K562 (cell line): ENCODE measurements around the gene SLC1A4. TPM values are rescaled to one million over a fixed set of nuclear protein-coding genes. Genes with fewer than 3 reads are reported as not detected.

Experiments used
- CXXC5 ChIP-seq: fragments of 250-450 bp; sonication (Bioruptor Pico); IDR thresholded peaks from 2 replicates; pipeline ENCODE4 v1.8.0; 2022; ENCODE audit warnings: inconsistent platforms, mild to moderate bottlenecking, moderate library complexity
- JUND ChIP-seq, 2 experiments: IDR thresholded peaks; 2 replicates in 1 of 2; 3 replicates in 1 of 2; pipeline ENCODE4 v1.6.1; 2011; ENCODE audit warnings: borderline replicate concordance in 2 of 2, low read depth in 2 of 2, low read length in 2 of 2, improper control_type of control experiment in 1 of 2, missing biosample characterization in 1 of 2, missing genetic modification characterization in 1 of 2, missing genetic modification reagents in 1 of 2
- MGA ChIP-seq: fragments of 450-650 bp; IDR thresholded peaks from 2 replicates; pipeline ENCODE4 v1.6.1; 2016; ENCODE audit warnings: mild to moderate bottlenecking, moderate library complexity
- ZNF133 ChIP-seq: fragments of 250-450 bp; sonication (Bioruptor Pico); IDR thresholded peaks from 2 replicates; pipeline ENCODE4 v1.4.0; 2020; ENCODE audit warnings: mild to moderate bottlenecking
- ZNF449 ChIP-seq: fragments of 250-450 bp; sonication (Bioruptor Pico); IDR thresholded peaks from 2 replicates; pipeline ENCODE4 v1.8.0; 2022; ENCODE audit warnings: moderate library complexity, mild to moderate bottlenecking, inconsistent platforms
- polyA plus RNA-seq, 8 experiments: library from polyadenylated mRNA; depleted of rRNA in 4 of 8; stranded (reverse) in 5 of 8; unstranded in 3 of 8; fragments of >200 nt; fragmentation: Nextera tagmentation in 2 of 8; fragmentation: Illumina TruSeq in 1 of 8; extraction: Ambion mirVana in 2 of 8; extraction: Trizol in 1 of 8; gene quantifications; 2 replicates each; pipeline versions ENCODE4 v1.2.1 to v1.2.3, GENCODE V29; 2011 to 2014; ENCODE audit warnings: inconsistent platforms in 1 of 8, missing spikeins in 1 of 8
- total RNA-seq, 7 experiments: library from RNA; depleted of rRNA in 6 of 7; stranded (reverse); fragments of >200 nt in 6 of 7; fragmentation: Illumina TruSeq in 2 of 7; extraction: Trizol in 2 of 7; gene quantifications; 2 replicates each; pipeline versions ENCODE4 v1.2.1 to v1.2.3, GENCODE V29; 2011 to 2021; ENCODE audit warnings: low replicate concordance in 1 of 7
- TF ChIP-seq, protein P1 (sequence below): fragments of 250-450 bp; sonication (Bioruptor Pico); IDR thresholded peaks from 2 replicates; pipeline ENCODE4 v1.5.0; 2020; ENCODE audit warnings: mild to moderate bottlenecking, borderline replicate concordance
- TF ChIP-seq, protein P2 (sequence below), 2 experiments: fragments of 200-800 bp in 1 of 2; sonication (Bioruptor generic) in 1 of 2; sonication (generic) in 1 of 2; formaldehyde crosslinking in 1 of 2; IDR thresholded peaks in 1 of 2; conservative IDR thresholded peaks in 1 of 2; 2 replicates each; pipeline versions ENCODE4 v1.5.0 to v1.6.1; 2016 to 2020; ENCODE audit warnings: missing compliant biosample characterization in 1 of 2, missing genetic modification characterization in 1 of 2, missing genetic modification reagents in 1 of 2

SLC1A4 gene
- total and polyA plus RNA-seq, 9 of the 15 experiments (the other 6 are each of a cell fraction or from before 2014, with no cell fraction given), result 4.4 to 24.0 (median 10.9) TPM

GRCh38 chr2:65045651-65046050 is 56.5 kb downstream of the SLC1A4 start (continued):
- TF ChIP-seq, protein P1, sequence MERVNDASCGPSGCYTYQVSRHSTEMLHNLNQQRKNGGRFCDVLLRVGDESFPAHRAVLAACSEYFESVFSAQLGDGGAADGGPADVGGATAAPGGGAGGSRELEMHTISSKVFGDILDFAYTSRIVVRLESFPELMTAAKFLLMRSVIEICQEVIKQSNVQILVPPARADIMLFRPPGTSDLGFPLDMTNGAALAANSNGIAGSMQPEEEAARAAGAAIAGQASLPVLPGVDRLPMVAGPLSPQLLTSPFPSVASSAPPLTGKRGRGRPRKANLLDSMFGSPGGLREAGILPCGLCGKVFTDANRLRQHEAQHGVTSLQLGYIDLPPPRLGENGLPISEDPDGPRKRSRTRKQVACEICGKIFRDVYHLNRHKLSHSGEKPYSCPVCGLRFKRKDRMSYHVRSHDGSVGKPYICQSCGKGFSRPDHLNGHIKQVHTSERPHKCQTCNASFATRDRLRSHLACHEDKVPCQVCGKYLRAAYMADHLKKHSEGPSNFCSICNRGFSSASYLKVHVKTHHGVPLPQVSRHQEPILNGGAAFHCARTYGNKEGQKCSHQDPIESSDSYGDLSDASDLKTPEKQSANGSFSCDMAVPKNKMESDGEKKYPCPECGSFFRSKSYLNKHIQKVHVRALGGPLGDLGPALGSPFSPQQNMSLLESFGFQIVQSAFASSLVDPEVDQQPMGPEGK (CRISPR knock-in tag), result no peak
- TF ChIP-seq, protein P2, sequence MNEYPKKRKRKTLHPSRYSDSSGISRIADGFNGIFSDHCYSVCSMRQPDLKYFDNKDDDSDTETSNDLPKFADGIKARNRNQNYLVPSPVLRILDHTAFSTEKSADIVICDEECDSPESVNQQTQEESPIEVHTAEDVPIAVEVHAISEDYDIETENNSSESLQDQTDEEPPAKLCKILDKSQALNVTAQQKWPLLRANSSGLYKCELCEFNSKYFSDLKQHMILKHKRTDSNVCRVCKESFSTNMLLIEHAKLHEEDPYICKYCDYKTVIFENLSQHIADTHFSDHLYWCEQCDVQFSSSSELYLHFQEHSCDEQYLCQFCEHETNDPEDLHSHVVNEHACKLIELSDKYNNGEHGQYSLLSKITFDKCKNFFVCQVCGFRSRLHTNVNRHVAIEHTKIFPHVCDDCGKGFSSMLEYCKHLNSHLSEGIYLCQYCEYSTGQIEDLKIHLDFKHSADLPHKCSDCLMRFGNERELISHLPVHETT (CRISPR knock-in tag; conservative IDR thresholded peaks at IDR 0.05 in 1 of 2, IDR thresholded peaks at IDR 0.05 in 1 of 2), result no peak
- TF ChIP-seq ZNF449 (CRISPR knock-in tag), result no peak
- TF ChIP-seq MGA, result 0 out of 2 replicates have a peak, but pooled peaks have one; percentile 26
- peak; percentile 68 for TF ChIP-seq JUND (IDR thresholded peaks at IDR 0.05; ENCODE audit: borderline replicate concordance, low read depth, low read length)
- TF ChIP-seq JUND (tag; IDR thresholded peaks at IDR 0.05; ENCODE audit: borderline replicate concordance, low read depth, low read length), result peak; percentile 52; the same call in 1 of the 3 replicates
- no peak for TF ChIP-seq ZNF133 (CRISPR knock-in tag)
- no peak for TF ChIP-seq CXXC5 (CRISPR knock-in tag)
